Stimulated activated CD8-positive, alpha-beta memory T cell treated with anti-CD3 and anti-CD28 coated beads, Interleukin-15, amount 100 ng/mL, for 48 hours (primary cell): ENCODE data around the gene MCEE.
A peak's percentile ranks its signal among the peaks of the same experiment; 100 is the strongest.
"Not testable (repeated sequence)": the region's sequence is repeated elsewhere in the genome, so short reads cannot be mapped to it uniquely, and the experiment has no call there.

Source experiments
- DNase-seq, 2 donors: peaks; one replicate each; pipeline ENCODE4 v3.0.0-alpha.2; 2020; ENCODE audit warnings: low read depth in 2 of 2

MCEE gene

GRCh38 chr2:71083297-71083696 is 46.7 kb downstream of the MCEE start:
- DNase-seq = not testable (repeated sequence)

DNA sequence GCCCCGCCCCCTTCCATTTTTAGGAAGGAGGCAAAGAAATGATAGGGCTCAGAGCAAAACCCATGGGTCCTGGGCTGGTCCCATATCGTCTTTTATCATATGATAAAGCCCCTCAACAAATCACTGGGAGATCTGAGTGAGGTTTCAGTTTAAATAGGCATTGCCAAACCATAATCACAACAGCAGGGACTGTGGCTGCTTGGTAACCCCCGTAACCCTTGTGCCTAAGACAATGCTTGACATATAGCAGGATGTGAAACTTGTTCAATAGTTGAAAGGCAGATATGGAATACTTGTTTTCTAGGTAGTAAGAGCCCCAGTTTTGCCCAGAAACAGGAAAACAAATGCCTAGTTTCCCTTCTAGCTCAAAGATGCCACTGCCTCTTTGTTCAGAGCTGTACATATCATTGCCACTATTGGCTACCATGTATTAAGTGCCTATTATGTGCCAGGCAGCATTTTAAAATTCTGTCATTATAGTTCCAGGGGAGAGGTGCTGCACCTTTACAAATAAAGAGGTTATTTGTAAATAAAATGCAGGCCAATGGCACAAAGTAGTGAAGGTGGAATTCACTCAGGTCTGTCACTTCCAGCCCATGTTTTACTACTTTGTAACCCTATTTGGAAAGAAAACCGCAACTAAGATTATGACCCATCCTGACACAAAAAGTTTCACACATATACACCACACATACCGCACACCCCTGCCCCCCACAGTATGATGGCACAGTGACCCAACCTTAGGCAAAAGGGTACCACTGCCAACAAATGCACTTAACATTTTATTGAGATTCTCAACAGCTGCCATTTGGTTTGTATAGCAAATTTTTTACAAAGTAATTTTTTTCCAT is 47.4 kb downstream of the MCEE start:
- peak; percentile 56 to 73 for DNase-seq

- DNase-seq = no peak
Observed at GRCh38 chr2:71078624-71079023, 51.4 kb downstream of the MCEE start.

DNA sequence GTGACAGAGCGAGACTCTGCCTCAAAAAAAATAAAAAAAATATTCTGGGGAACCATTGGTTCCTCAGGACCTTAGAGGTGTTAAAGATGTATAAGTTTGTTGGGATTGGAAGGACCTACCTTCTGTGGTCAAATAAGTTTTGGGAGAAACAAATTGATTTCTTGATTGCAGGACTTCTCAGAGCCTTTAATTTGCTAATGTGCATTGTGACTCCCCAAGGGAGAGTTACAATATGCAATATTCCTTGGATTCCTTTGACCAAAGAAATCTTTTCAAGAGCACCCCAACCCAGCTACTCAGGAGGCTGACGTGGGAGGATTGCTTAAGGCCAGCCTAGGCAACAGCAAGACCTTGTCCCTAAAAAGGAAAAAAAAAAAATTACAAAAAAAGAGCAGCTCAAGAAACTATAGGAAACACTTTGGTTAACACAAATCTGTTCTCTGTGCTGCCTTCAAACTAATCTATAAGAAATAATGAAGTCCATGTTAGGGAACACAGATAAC is 55.1 kb downstream of the MCEE start:
- no peak for DNase-seq

DNA sequence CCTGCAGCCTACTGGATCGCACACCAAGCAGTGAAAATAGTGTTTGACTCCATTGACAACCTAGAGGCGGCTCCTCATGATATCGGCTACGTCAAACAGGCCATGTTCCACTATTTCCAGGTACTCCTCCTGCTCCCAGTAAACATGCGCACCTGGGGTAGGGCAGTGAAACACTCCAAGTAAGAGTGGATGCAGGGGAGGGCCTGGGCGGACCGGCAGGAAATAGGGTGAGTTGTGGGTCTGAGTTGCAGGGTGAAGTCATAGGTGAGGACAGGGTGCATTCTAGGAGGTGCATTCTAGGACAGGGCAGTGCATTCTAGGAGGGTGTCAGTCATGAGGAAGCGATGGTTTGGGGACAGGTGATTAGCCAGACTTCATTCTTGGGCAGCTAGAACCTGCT is 56.6 kb downstream of the MCEE start:
- no peak for DNase-seq

- no peak for DNase-seq
Observed at GRCh38 chr2:71072492-71072891, 57.5 kb downstream of the MCEE start.

DNA sequence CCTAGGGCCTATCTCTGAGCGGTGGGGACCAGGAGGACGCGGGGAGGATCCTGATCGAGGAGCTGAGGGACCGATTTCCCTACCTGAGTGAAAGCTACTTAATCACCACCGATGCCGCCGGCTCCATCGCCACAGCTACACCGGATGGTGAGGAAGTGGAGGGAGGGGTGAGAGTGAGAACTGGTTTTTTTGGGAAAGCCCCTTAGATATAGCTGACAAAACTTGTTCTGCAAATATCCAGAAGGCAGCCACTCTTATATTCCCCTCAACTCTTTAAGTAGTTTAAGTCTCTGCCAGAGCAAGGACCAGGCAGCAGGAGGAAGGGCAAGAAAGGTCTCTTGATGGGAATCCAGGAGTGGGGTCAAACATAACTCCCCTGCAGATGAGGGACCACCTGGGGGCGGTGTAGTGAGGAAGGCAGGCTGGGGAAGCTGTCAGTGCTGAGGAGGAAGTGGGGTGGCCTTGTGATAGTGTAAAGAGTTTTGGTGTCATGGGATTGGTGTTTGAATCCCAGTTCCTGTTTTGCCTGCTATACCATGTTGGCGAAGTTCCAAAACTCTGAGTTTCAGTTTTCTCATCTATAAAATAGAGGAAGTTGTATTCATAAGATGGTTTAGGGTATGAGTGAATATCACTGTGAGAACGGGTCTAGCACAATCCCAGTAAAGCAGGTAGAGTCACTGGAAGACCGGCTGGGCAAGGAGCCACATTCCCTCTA is 58.2 kb downstream of the MCEE start:
- DNase-seq = peak; percentile 29 to 37

DNA sequence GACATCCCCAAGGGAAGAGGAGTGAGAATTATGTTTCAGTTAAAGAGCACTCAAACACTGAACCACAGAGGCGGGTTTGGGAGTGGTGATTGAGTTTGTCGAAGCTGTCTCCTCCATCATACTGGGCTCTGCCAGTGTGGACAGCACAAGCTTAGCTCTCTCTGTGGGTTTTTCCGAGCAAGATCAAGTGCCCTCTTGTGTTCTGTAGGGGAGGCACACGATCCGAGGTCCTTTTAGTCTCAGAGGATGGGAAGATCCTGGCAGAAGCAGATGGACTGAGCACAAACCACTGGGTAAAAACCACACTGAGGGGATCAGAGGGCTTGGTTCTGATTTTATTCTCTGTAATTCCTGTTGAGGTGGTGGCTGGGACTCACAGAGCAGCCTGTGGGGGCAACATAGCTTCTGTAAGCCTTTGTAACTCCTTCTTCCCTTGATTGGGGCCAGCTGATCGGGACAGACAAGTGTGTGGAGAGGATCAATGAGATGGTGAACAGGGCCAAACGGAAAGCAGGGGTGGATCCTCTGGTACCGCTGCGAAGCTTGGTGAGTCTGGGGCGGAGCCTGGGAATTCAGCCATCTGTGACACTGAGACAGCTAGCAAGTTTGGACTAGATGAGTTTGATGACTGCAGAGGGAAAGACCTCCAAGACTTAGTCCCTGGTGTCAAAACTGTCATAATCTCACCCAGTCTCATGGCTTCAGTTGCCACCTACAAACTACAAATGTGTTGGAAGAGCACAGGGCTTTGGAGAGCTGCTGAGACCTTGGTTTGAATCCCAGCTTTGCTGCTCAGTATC is 59.5 kb downstream of the MCEE start:
- no peak for DNase-seq

GRCh38 chr2:71069376-71069775 is 60.7 kb downstream of the MCEE start:
- DNase-seq = no peak

GRCh38 chr2:71068218-71069035 is 61.6 kb downstream of the MCEE start, which contains the start of gene NAGK:
NAGK (plus strand) TSS chr2:71068648; CDS start chr2:71068684, 36 bp downstream.
- peak; percentile 96 for DNase-seq

- no peak for DNase-seq
Observed at GRCh38 chr2:71067567-71068217, 62.3 kb downstream of the MCEE start.

DNA sequence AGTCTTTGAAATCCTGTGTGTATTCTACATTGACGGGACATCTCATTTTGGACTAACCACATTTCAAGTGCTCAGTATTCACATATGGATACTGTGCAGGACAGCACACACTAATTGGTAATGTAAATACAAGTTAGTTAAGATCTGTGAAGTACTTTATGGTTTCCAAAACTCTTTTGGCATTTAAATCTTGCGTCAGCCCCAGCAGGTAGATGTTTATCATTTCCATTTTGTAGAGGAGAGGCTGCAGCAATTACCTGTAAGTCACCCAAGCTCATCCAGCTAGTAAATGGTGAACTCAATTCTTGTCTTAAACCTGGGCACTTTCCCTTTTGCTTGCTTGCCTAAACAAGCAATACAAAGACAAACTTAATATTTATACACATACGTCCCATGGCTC is 63.2 kb downstream of the MCEE start:
- no peak for DNase-seq

GRCh38 chr2:71064754-71065621 is 65.0 kb downstream of the MCEE start:
- no peak for DNase-seq

DNA sequence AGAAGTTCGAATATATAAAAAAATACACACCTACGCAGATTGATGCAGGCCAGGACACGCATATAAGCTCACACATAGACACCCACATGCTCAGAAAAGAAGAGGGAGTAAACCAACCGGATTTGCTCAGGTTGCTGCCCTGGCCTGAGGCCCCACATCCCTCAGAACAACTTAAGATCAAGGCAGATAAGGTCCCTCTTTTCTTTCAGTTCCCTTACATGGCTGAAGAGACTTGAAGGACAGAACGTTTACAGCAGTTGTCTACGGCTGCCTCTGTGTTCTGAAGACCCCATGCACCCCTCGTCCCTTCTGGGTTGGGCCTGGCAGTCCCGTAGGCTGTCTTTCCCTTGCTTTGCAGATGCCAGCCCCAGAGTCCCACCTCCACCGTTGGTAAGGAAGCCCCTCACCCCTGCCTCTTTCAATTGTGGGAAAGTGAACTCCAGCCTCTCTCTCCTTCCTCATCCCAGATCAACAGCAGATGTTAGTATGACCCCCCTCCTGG is 65.9 kb downstream of the MCEE start:
- DNase-seq = no peak

DNA sequence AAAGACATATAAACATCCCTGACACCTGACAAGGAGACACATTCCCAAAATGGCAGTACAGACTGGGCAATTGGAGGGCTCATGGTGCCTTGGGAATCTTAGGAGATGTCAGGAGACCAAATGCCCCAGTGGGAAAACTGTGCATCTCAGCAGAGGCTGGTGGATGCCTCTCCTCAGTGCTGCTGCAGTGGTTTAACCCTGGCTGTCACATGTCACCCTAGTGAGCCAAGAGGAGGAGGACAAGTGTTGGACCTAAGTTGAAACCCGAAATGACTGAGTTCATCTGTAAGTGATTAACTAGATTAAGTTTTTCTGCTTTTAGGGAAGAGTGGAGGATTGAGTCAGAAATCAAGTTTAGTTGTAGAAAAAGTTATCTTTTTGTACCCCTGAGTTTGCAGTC is 66.8 kb downstream of the MCEE start:
- no peak for DNase-seq

DNA sequence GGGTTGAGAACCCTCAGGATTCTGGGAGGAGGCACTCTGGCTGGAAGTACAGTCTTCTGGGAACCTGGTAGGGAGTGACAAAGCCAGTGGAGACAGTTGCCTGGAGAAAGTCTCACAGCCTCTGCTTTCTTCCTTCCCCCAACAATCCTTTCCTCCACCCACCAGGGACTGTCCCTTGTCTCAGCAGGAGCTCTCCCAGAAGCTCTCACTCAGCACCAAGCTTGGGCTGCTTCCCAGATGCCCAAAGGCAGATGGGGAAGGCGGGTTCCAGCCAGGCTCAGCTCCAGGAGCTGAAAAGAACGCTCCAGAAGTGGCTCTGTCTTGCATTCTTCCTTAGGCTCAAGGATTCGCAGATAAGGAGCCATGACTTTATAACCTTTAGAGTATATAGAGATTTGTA is 69.2 kb downstream of the MCEE start:
- no peak for DNase-seq

DNA sequence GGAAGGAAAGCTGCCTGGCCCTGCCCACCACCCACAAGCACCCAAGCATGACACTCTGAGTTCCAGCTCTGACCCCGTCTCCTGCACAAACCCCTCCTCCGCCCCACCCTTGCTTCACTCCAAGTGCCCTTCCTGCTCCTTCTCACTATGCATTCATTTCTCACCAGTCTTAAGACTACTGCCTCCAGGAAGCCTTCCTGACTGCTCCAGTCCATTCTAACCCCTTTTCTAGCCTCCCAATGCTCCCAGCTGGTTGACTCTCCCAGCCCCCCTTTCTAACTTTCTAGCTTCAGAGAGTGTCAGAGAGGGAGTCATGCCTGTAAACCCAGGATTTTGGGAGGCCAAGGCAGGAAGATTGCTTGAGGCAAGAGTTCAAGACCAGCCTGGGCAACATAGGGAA is 69.8 kb downstream of the MCEE start:
- DNase-seq = no peak
